Prostate gland (tissue), 2 donors: ENCODE data around the gene RGL1. TPM values are rescaled to one million over a fixed set of nuclear protein-coding genes. Genes with fewer than 3 reads are reported as not detected.

Source experiments
- DNase-seq: peaks from one replicate; pipeline ENCODE4 v3.0.0-alpha.2; 2019; ENCODE audit warnings: low spot score
- H3K27ac ChIP-seq, 2 donors: fragments of 200-600 bp; sonication (generic); 2 replicates each; pipeline ENCODE4 v1.5.1; 2017 to 2019
- H3K27me3 ChIP-seq: fragments of 200-600 bp; sonication (generic); replicated peaks from 2 replicates; pipeline ENCODE4 v1.5.1; 2019; ENCODE audit not compliant: insufficient read depth
- H3K36me3 ChIP-seq, 2 donors: fragments of 200-600 bp; sonication (generic); 1 replicate in 1 of 2; 2 replicates in 1 of 2; pipeline versions ENCODE4 v1.5.1 to v1.8.1; 2017 to 2019
- H3K4me1 ChIP-seq: fragments of 200-600 bp; sonication (generic); replicated peaks from 2 replicates; pipeline ENCODE4 v1.5.1; 2019
- H3K4me3 ChIP-seq, 2 donors: fragments of 200-600 bp; sonication (generic); 2 replicates each; pipeline ENCODE4 v1.5.1; 2017 to 2019
- H3K9me3 ChIP-seq: fragments of 200-600 bp; sonication (generic); 2 replicates; pipeline ENCODE4 v1.5.1; 2017
- CTCF ChIP-seq, 4 experiments: fragments of 200-600 bp in 2 of 4; fragments of 450-650 bp in 2 of 4; sonication (generic) in 2 of 4; IDR thresholded peaks; 1 replicate in 3 of 4; 2 replicates in 1 of 4; pipeline ENCODE4 v1.5.1; 2016 to 2019; ENCODE audit warnings: antibody characterized with exemption in 4 of 4, mild to moderate bottlenecking in 2 of 4, moderate library complexity in 2 of 4
- POLR2A ChIP-seq: fragments of 450-650 bp; IDR thresholded peaks from one replicate; pipeline ENCODE4 v1.6.1; 2016; ENCODE audit warnings: antibody characterized with exemption, mild to moderate bottlenecking
- POLR2AphosphoS5 ChIP-seq: sonication (generic); formaldehyde crosslinking; IDR thresholded peaks from one replicate; pipeline ENCODE4 v1.6.1; 2017; ENCODE audit warnings: antibody characterized with exemption
- WGBS: methylation state at CpG from one replicate; pipeline ENCODE4 v1.1.5; 2018; 5-methylcytosine and 5-hydroxymethylcytosine counted together
- intact Hi-C: fragments of 100-400 bp; cut with DNase I; formaldehyde crosslinking; loops from one replicate; pipeline ENCODE4 v1.14.2; 2022
- total RNA-seq, 2 donors: library from RNA; depleted of rRNA; stranded (reverse); fragments of >200 nt; gene quantifications; one replicate each; pipeline ENCODE4 v1.1.0, GENCODE V29; 2016

Gene RGL1
- 10 to 100 TPM; 11.1 to 49.6 TPM for total RNA-seq

- TF ChIP-seq POLR2A, result peak; percentile 79
- peak; percentile 87 for TF ChIP-seq POLR2AphosphoS5
- no peak for TF ChIP-seq CTCF (IDR thresholded peaks at IDR 0.05)
- Histone ChIP-seq H3K36me3 (no peaks in the 10 kb centered on the region), H3K4me1 (peaks cover 3% of the 10 kb centered on the region), H3K9me3 (no peaks in the 10 kb centered on the region), H3K27me3 (no peaks in the 10 kb centered on the region), H3K27ac (peak within 1 kb of the TSS; percentile 75 to 84), H3K4me3 (peak within 1 kb of the TSS; percentile 49 to 52)
- under 1% methylated on average over 58 of the region's 58 CpGs for WGBS
- peak; percentile 80 for DNase-seq
- intact Hi-C loops, result loop anchor here (5.0 to 10.0 kb wide), 2 partner anchors 92 to 150 kb away; partner anchors contain the start of gene APOBEC4
Measured at GRCh38 chr1:183804916-183805841, at the start of gene RGL1. Gene RGL1, plus strand, starts transcription at chr1:183805120. Its CDS starts 178 bp downstream, at chr1:183805298.

GRCh38 chr1:183756326-183756725 is 48.6 kb upstream of the RGL1 start:
- intact Hi-C loops, result no loop called here
- WGBS, result 80% methylated on average over 2 of the region's 2 CpGs
- H3K36me3 ChIP-seq, result no peaks in the 10 kb centered on the region

GRCh38 chr1:183757061-183757460 is 47.9 kb upstream of the RGL1 start:
- no peaks in the 10 kb centered on the region for H3K4me1 ChIP-seq
- H3K9me3 ChIP-seq, result no peaks in the 10 kb centered on the region
- no peak for DNase-seq
- no peak overlapping the region for H3K4me3 ChIP-seq
- no peaks in the 10 kb centered on the region for H3K27me3 ChIP-seq
- TF ChIP-seq POLR2A (no peak), POLR2AphosphoS5 (no peak), CTCF (IDR thresholded peaks at IDR 0.05) (no peak)
- no peak overlapping the region for H3K27ac ChIP-seq
- 62% methylated on average over 4 of the region's 4 CpGs for WGBS
- no peaks in the 10 kb centered on the region for H3K36me3 ChIP-seq
- intact Hi-C loops, result no loop called here

More at GRCh38 chr1:183756326-183756725, 48.6 kb upstream of the RGL1 start:
- Histone ChIP-seq H3K27ac (no peak overlapping the region), H3K4me3 (no peak overlapping the region), H3K9me3 (no peaks in the 10 kb centered on the region), H3K4me1 (no peaks in the 10 kb centered on the region), H3K27me3 (no peaks in the 10 kb centered on the region)
- TF ChIP-seq CTCF (IDR thresholded peaks at IDR 0.05), result no peak
- no peak for TF ChIP-seq POLR2AphosphoS5
- TF ChIP-seq POLR2A, result no peak
- DNase-seq, result no peak

- H3K4me1 ChIP-seq, result no peaks in the 10 kb centered on the region
- intact Hi-C loops, result no loop called here
- no peak for DNase-seq
- no peak overlapping the region for H3K27ac ChIP-seq
- 75% methylated on average over 3 of the region's 3 CpGs for WGBS
- no peaks in the 10 kb centered on the region for H3K36me3 ChIP-seq
- H3K4me3 ChIP-seq, result no peak overlapping the region
- no peak for TF ChIP-seq POLR2AphosphoS5
- TF ChIP-seq CTCF (IDR thresholded peaks at IDR 0.05), result no peak
- TF ChIP-seq POLR2A, result no peak
- no peaks in the 10 kb centered on the region for H3K27me3 ChIP-seq
- no peaks in the 10 kb centered on the region for H3K9me3 ChIP-seq
Measured at GRCh38 chr1:183758913-183759312, 46.0 kb upstream of the RGL1 start.
